HFFc6 (cell line): ENCODE data around the gene YIPF2. TPM values are rescaled to one million over a fixed set of nuclear protein-coding genes. Genes with fewer than 3 reads are reported as not detected.

Experiments used
- DNase-seq: peaks from one replicate; pipeline ENCODE4 v3.0.0-alpha.2; 2018
- H3K27ac Mint-ChIP-seq: 2 replicates; pipeline ENCODE4 v1.8.0; 2020; ENCODE audit warnings: mild to moderate bottlenecking, mixed read lengths
- H3K27me3 Mint-ChIP-seq: 2 replicates; pipeline ENCODE4 v1.8.0; 2021; ENCODE audit warnings: mild to moderate bottlenecking, moderate library complexity, mixed read lengths; ENCODE audit not compliant: insufficient read depth
- H3K36me3 Mint-ChIP-seq: 2 replicates; pipeline ENCODE4 v1.8.0; 2021; ENCODE audit warnings: low read depth, mixed read lengths
- H3K4me1 Mint-ChIP-seq: 2 replicates; pipeline ENCODE4 v1.8.0; 2020; ENCODE audit warnings: low read depth, mixed read lengths
- H3K4me3 Mint-ChIP-seq: 2 replicates; pipeline ENCODE4 v1.8.0; 2020; ENCODE audit warnings: mild to moderate bottlenecking, moderate library complexity, mixed read lengths
- H3K9me3 Mint-ChIP-seq: 2 replicates; pipeline ENCODE4 v1.8.0; 2020; ENCODE audit warnings: mild to moderate bottlenecking, mixed read lengths
- total RNA-seq, 6 experiments: library from RNA; stranded (reverse); fragmentation: NEBNext Ultra II Directional; extraction: Animal tissue kit (Norgen Biotek cat#: 25700); gene quantifications; 2 replicates in 1 of 6; 3 replicates in 5 of 6; pipeline ENCODE4 v1.2.3, GENCODE V29; 2021
- TF ChIP-seq, protein P1 (sequence below): fragments of 200-600 bp; sonication (generic); IDR thresholded peaks from 2 replicates; pipeline ENCODE4 v1.5.0; 2021; ENCODE audit warnings: antibody characterized with exemption, mild to moderate bottlenecking

YIPF2 gene
- total RNA-seq, 6 experiments from 2014 or later: 78.7 to 105 (median 83.3) TPM

DNA sequence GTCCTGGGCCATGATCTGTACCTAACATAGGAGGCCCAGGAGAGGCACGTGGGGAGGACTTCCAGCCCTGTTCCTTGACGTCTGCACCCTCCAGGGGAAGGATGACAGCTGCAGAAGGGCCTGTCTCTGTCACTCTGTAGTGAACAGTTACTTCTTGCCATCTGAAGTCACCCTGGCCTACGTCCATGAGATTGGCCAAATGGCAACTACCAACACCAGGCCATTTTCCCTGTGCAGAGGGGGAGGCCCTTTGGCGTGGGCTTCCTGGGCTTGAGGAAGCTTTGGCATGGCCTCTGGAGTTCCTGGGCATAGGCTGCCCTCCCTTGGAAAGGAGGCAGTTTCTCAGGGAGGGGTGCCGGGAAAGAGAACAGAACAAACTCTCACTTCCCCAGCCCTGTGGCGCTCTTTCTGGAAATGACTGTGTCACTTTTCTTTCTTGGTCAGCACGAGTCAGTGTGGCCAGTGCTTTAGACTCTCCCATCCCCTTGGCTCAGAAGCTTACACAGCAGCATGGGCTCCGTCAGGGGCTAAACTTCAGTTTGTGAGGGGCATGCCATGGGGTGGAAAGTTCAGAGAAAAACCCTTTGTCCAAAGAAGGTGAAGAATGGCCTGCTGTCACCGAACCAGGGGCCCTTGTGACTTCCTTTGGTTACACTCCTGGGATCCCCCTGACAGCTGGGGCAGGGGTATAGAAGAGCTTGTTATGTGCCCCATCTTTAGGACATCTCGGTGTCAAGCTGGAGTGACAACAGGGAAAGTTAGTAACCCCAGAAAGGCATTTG, 51.8 kb downstream of the YIPF2 start:
- no peaks in the 10 kb centered on the region; the same call in 1 of the 2 replicates for H3K36me3 Mint-ChIP-seq
- TF ChIP-seq, protein P1, sequence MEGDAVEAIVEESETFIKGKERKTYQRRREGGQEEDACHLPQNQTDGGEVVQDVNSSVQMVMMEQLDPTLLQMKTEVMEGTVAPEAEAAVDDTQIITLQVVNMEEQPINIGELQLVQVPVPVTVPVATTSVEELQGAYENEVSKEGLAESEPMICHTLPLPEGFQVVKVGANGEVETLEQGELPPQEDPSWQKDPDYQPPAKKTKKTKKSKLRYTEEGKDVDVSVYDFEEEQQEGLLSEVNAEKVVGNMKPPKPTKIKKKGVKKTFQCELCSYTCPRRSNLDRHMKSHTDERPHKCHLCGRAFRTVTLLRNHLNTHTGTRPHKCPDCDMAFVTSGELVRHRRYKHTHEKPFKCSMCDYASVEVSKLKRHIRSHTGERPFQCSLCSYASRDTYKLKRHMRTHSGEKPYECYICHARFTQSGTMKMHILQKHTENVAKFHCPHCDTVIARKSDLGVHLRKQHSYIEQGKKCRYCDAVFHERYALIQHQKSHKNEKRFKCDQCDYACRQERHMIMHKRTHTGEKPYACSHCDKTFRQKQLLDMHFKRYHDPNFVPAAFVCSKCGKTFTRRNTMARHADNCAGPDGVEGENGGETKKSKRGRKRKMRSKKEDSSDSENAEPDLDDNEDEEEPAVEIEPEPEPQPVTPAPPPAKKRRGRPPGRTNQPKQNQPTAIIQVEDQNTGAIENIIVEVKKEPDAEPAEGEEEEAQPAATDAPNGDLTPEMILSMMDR: no peak
- no peak for DNase-seq
- peak overlapping the region; percentile 31; the same call in 1 of the 2 replicates for H3K27ac Mint-ChIP-seq
- H3K4me1 Mint-ChIP-seq: peaks cover 34% of the 10 kb centered on the region
- no peaks in the 10 kb centered on the region; the same call in 1 of the 2 replicates for H3K27me3 Mint-ChIP-seq
- no peaks in the 10 kb centered on the region for H3K9me3 Mint-ChIP-seq
- no peak overlapping the region for H3K4me3 Mint-ChIP-seq

DNA sequence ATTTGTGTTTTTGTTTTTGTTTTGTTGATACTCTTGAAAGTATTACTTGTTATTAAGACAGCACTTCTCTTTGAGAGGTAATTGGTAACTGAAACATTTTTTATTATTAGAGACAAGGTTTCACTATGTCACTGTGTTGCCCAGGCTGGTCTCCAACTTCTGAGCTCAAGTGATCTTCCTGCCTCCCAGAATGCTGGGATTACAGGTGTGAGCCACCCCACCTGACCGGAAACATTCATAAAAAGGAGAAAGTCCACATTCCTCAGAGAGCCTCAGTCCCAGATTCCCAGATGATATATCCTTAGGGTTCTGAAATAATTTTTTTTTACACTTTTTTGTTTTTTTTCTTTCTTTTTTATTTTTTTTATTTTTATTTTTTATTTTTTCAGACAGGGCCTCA, 54.4 kb downstream of the YIPF2 start:
- TF ChIP-seq, protein P1: no peak
- no peaks in the 10 kb centered on the region for H3K9me3 Mint-ChIP-seq
- H3K4me3 Mint-ChIP-seq: 0 out of 2 replicates have a peak overlapping the region, but pooled peaks have one; percentile 34
- no peak for DNase-seq
- no peak overlapping the region for H3K27ac Mint-ChIP-seq
- peaks cover 33% of the 10 kb centered on the region for H3K4me1 Mint-ChIP-seq
- no peaks in the 10 kb centered on the region; the same call in 1 of the 2 replicates for H3K36me3 Mint-ChIP-seq
- no peaks in the 10 kb centered on the region; the same call in 1 of the 2 replicates for H3K27me3 Mint-ChIP-seq

GRCh38 chr19:10872546-10873107, 55.8 kb downstream of the YIPF2 start:
- peaks cover 23% of the 10 kb centered on the region for H3K4me1 Mint-ChIP-seq
- peak overlapping the region; percentile 83 for H3K27ac Mint-ChIP-seq
- no peaks in the 10 kb centered on the region; the same call in 1 of the 2 replicates for H3K27me3 Mint-ChIP-seq
- no peak for DNase-seq
- TF ChIP-seq, protein P1: 0 out of 2 replicates have a peak, but pooled peaks have one; percentile 41
- H3K9me3 Mint-ChIP-seq: no peaks in the 10 kb centered on the region
- H3K36me3 Mint-ChIP-seq: no peaks in the 10 kb centered on the region; the same call in 1 of the 2 replicates
- H3K4me3 Mint-ChIP-seq: peak overlapping the region; percentile 95

Other genes starting within 250 kb of the YIPF2 start
- gene QTRT1, start 227.2 kb downstream of the YIPF2 start, total RNA-seq: 10 to 100 TPM; 28.6 to 36.8 (median 35.0) TPM
- gene DNM2, start 210.6 kb downstream of the YIPF2 start, total RNA-seq: 100 to 1,000 TPM in 1 of 6 experiments, 10 to 100 TPM in 5; 91.5 to 122 (median 99.5) TPM
- 10 to 100 TPM; 42.8 to 65.0 (median 48.1) TPM for gene TMED1, start 92.4 kb downstream of the YIPF2 start, total RNA-seq
- gene C19orf38, start 80.2 kb downstream of the YIPF2 start, total RNA-seq: under 1 TPM in 2 of 6 experiments, not detected in 4; 0.40 to 0.71 TPM
- 10 to 100 TPM; 67.2 to 82.1 (median 76.8) TPM for gene CARM1, start 57.1 kb downstream of the YIPF2 start, total RNA-seq
- gene TIMM29, start 172 bp upstream of the YIPF2 start, total RNA-seq: 10 to 100 TPM; 18.0 to 25.0 (median 20.6) TPM
- gene SMARCA4, start 32.4 kb upstream of the YIPF2 start, total RNA-seq: 100 to 1,000 TPM; 105 to 116 (median 114) TPM
- 10 to 100 TPM; 22.8 to 34.3 (median 28.0) TPM for gene LDLR, start 160.8 kb upstream of the YIPF2 start, total RNA-seq
- 10 to 100 TPM; 21.0 to 54.6 (median 50.3) TPM for gene SPC24, start 227.1 kb upstream of the YIPF2 start, total RNA-seq